Esophagus squamous epithelium (tissue), 4 donors: ENCODE results near the gene ERCC8.

Experiments
- CTCF ChIP-seq, 6 experiments: fragments of 450-650 bp in 4 of 6; fragments of 200-600 bp in 2 of 6; sonication (generic) in 2 of 6; IDR thresholded peaks; one replicate each; pipeline ENCODE4 v1.5.1; 2016 to 2019; ENCODE audit warnings: antibody characterized with exemption in 6 of 6, mild to moderate bottlenecking in 4 of 6, moderate library complexity in 4 of 6
- POLR2A ChIP-seq, 4 donors: fragments of 450-650 bp; IDR thresholded peaks; one replicate each; pipeline ENCODE4 v1.6.1; 2017; ENCODE audit warnings: antibody characterized with exemption in 4 of 4, mild to moderate bottlenecking in 4 of 4, moderate library complexity in 3 of 4

GRCh38 chr5:60883229-60883628 lies 61.6 kb downstream of the ERCC8 start:
- TF ChIP-seq CTCF (IDR thresholded peaks at IDR 0.05) (peak in 1 of 6 experiments; percentile 42), POLR2A (IDR thresholded peaks at IDR 0.05) (no peak)
